GM21717 (cell line): ENCODE data around the gene CFAP300.

Source experiments
- ATAC-seq: cut with Tn5 transposase; IDR thresholded peaks from one replicate; pipeline ENCODE4 v1.9.1; 2021; ENCODE audit warnings: mild to moderate bottlenecking, moderate library complexity; ENCODE audit not compliant: unreplicated experiment

CFAP300 gene

DNA sequence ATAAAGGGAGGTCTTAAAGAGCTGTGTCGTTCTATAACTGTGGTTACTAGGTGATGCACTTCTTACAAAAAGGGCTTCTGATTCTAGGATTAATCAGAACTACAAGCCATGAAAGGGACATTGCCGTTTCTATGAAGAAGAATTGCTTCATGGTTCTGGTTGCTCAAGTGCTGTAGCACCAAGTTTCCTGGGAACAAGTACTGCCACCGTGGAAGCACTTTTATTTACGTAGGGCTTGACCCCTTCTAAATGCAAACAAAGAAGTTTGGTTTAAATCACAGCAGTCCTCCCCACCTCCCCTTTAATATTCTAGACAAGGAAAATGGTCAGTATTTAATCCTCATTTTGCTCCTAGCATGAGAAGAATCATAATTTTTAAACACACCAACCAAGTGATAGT, 72.8 kb downstream of the CFAP300 start:
- no peak for ATAC-seq

DNA sequence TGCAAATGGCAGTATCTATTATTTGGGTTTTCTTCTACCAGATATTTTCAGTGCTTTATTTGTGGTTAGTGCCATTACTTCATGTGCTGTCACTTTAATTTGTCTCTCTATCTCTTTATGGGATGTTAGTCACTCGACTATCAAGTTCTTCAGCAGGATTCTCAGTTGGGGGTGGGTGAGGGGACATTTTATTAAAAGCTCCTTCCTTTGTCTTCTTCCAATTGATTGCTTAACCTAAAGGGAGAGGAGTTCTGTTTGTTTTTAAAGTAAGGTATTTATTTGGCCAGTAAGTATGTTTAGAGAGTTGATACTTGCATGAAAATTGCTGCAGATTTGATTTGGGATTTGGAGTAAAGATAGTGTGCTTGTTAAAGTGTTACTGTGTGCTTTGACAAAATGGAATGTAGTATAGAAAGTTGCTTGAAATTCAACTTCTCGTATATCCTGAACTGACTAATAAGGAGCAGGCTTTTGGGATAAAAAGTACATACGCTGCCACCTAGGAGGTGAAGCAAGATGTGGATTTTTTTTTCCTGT, 73.3 kb downstream of the CFAP300 start:
- no peak for ATAC-seq

DNA sequence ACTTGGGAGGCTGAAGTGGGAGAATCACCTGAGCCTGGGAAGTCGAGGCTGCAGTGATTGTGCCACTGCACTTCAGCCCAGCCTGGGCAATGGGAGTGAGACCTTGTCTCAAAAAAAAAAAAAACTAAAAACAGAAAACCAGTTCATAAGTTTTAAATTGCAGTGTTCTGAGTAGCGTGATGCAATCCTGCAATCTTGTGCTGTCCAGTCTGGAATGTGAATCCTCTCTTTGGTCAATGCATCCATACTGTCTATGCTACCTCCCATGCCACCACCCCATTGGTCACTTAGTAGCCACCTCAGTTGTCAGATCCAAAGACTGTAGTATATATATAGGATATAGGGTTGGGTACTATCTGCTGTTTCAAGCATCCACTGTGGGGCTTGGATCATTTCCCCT, 74.1 kb downstream of the CFAP300 start:
- ATAC-seq: no peak
